ENCODE data around the gene LRG1.
"Not testable (repeated sequence)": the region's sequence is repeated elsewhere in the genome, so short reads cannot be mapped to it uniquely, and the experiment has no call there.

Gene LRG1

GRCh38 chr19:4576016-4576933, 36.4 kb upstream of the LRG1 start:
- peak; percentile 11 to 60 (median 40) for DNase-seq (ENCODE audit: low read depth in 3 of 3, low spot score in 1 of 3)

GRCh38 chr19:4575267-4576015, 35.6 kb upstream of the LRG1 start:
- DNase-seq (ENCODE audit: low read depth in 3 of 3, low spot score in 1 of 3) = no peak

GRCh38 chr19:4573682-4574081, 33.8 kb upstream of the LRG1 start:
- DNase-seq (ENCODE audit: low read depth in 3 of 3, low spot score in 1 of 3) = no peak

- DNase-seq (ENCODE audit: low read depth in 3 of 3, low spot score in 1 of 3) = no peak
These were observed 31.6 kb upstream of the LRG1 start for GRCh38 chr19:4571305-4571917.

- no peak for DNase-seq (ENCODE audit: low read depth in 3 of 3, low spot score in 1 of 3)
These were observed 31.1 kb upstream of the LRG1 start for GRCh38 chr19:4570916-4571304.

GRCh38 chr19:4570402-4570801, 30.6 kb upstream of the LRG1 start:
- DNase-seq (ENCODE audit: low read depth in 3 of 3, low spot score in 1 of 3) = no peak

- DNase-seq (ENCODE audit: low read depth in 3 of 3, low spot score in 1 of 3) = no peak
These were observed 29.1 kb upstream of the LRG1 start for GRCh38 chr19:4568886-4569285.

- DNase-seq (ENCODE audit: low read depth in 3 of 3, low spot score in 1 of 3) = peak in 2 of 3 donors; percentile 24 to 54
These were observed 27.8 kb upstream of the LRG1 start for GRCh38 chr19:4567584-4568071.

- DNase-seq (ENCODE audit: low read depth in 3 of 3, low spot score in 1 of 3) = no peak
These were observed 26.7 kb upstream of the LRG1 start for GRCh38 chr19:4566402-4567051.

GRCh38 chr19:4563562-4563961, 23.7 kb upstream of the LRG1 start:
- DNase-seq (ENCODE audit: low read depth in 3 of 3, low spot score in 1 of 3) = not testable (repeated sequence)

GRCh38 chr19:4562085-4562484, 22.2 kb upstream of the LRG1 start:
- not testable (repeated sequence) for DNase-seq (ENCODE audit: low read depth in 3 of 3, low spot score in 1 of 3)

GRCh38 chr19:4559569-4559968, 19.7 kb upstream of the LRG1 start, which contains the start of gene SEMA6B:
Gene SEMA6B (minus strand): TSS chr19:4559684. CDS start chr19:4558457, 1,227 bp downstream.
- DNase-seq (ENCODE audit: low read depth in 3 of 3, low spot score in 1 of 3) = no peak

- peak in 1 of 3 donors; percentile 27 for DNase-seq (ENCODE audit: low read depth in 3 of 3, low spot score in 1 of 3)
These were observed 18.4 kb upstream of the LRG1 start for GRCh38 chr19:4557971-4558941.

- DNase-seq (ENCODE audit: low read depth in 3 of 3, low spot score in 1 of 3) = no peak
These were observed 17.5 kb upstream of the LRG1 start for GRCh38 chr19:4557144-4557970.

GRCh38 chr19:4556597-4557127, 16.8 kb upstream of the LRG1 start:
- DNase-seq (ENCODE audit: low read depth in 3 of 3, low spot score in 1 of 3) = no peak

GRCh38 chr19:4555657-4556561, 16.1 kb upstream of the LRG1 start:
- DNase-seq (ENCODE audit: low read depth in 3 of 3, low spot score in 1 of 3) = no peak

- no peak for DNase-seq (ENCODE audit: low read depth in 3 of 3, low spot score in 1 of 3)
These were observed 14.9 kb upstream of the LRG1 start for GRCh38 chr19:4554717-4555116.

GRCh38 chr19:4553775-4554174, 13.9 kb upstream of the LRG1 start:
- no peak for DNase-seq (ENCODE audit: low read depth in 3 of 3, low spot score in 1 of 3)
